ENCODE results near the gene NKD1. TPM values are rescaled to one million over a fixed set of nuclear protein-coding genes. Genes with fewer than 3 reads are reported as not detected.

NKD1 gene
- total and polyA plus RNA-seq, 8 donors: 0.44 to 284 (median 2.1) TPM

GRCh38 chr16:50696126-50696525 lies 147.9 kb downstream of the NKD1 start:
- Histone ChIP-seq H3K4me1 (peaks cover 22 to 59% (median 39%) of the 10 kb centered on the region in 4 donors), H3K27ac (peak overlapping the region in 4 of 5 donors; percentile 20 to 72 (median 56)), H3K36me3 (no peaks in the 10 kb centered on the region), H3K4me3 (no peak overlapping the region), H3K9me3 (no peaks in the 10 kb centered on the region), H3K27me3 (no peaks in the 10 kb centered on the region)
- TF ChIP-seq EP300 (IDR thresholded peaks at IDR 0.05) (no peak), CTCF (IDR thresholded peaks at IDR 0.05) (no peak), POLR2AphosphoS5 (IDR thresholded peaks at IDR 0.05) (no peak), POLR2A (IDR thresholded peaks at IDR 0.05) (no peak)
- no peak for DNase-seq
- intact Hi-C loops (cut with DNase I; ENCODE audit: low total_unique reads): no loop called here
- WGBS, 5 donors: 55 to 67% (median 62%) methylated on average over 5 of the region's 5 CpGs

- Histone ChIP-seq H3K4me1 (peaks cover 22 to 59% (median 39%) of the 10 kb centered on the region in 4 donors), H3K27ac (peak overlapping the region in 4 of 5 donors; percentile 20 to 75 (median 72)), H3K4me3 (peak overlapping the region in 1 of 4 donors; percentile 47), H3K36me3 (no peaks in the 10 kb centered on the region), H3K9me3 (no peaks in the 10 kb centered on the region), H3K27me3 (no peaks in the 10 kb centered on the region)
- DNase-seq: peak; percentile 77 to 88
- TF ChIP-seq CTCF (IDR thresholded peaks at IDR 0.05) (no peak), POLR2AphosphoS5 (IDR thresholded peaks at IDR 0.05) (peak in 2 of 3 donors; percentile 14 to 31)
- 56 to 70% (median 67%) methylated on average over 12 to 15 of the region's 15 CpGs for WGBS, 5 donors
- intact Hi-C loops (cut with DNase I; ENCODE audit: low total_unique reads): no loop called here
These were observed 148.6 kb downstream of the NKD1 start for GRCh38 chr16:50696575-50697420.

GRCh38 chr16:50697421-50697715 lies 149.2 kb downstream of the NKD1 start:
- peak overlapping the region in 4 of 5 donors; percentile 52 to 75 (median 72) for H3K27ac ChIP-seq
- no peak for DNase-seq
- H3K36me3 ChIP-seq: no peaks in the 10 kb centered on the region
- peak overlapping the region in 3 of 4 donors; percentile 33 to 47 (median 38) for H3K4me3 ChIP-seq
- H3K4me1 ChIP-seq: peaks cover 22 to 59% (median 39%) of the 10 kb centered on the region in 4 donors
- no peaks in the 10 kb centered on the region for H3K9me3 ChIP-seq
- intact Hi-C loops (cut with DNase I; ENCODE audit: low total_unique reads): no loop called here
- no peak for TF ChIP-seq CTCF (IDR thresholded peaks at IDR 0.05)
- no peak for TF ChIP-seq POLR2AphosphoS5 (IDR thresholded peaks at IDR 0.05)
- no peak for TF ChIP-seq EP300 (IDR thresholded peaks at IDR 0.05)
- TF ChIP-seq POLR2A (IDR thresholded peaks at IDR 0.05): no peak
- no peaks in the 10 kb centered on the region for H3K27me3 ChIP-seq
- 95 to 100% (median 96%) methylated on average over 3 to 5 of the region's 5 CpGs for WGBS, 5 donors

GRCh38 chr16:50697881-50698767 lies 149.9 kb downstream of the NKD1 start:
- Histone ChIP-seq H3K4me3 (peak overlapping the region; percentile 33 to 50 (median 42)), H3K27me3 (no peaks in the 10 kb centered on the region), H3K9me3 (peaks cover 0 to under 1% (median under 1%) of the 10 kb centered on the region in 4 donors), H3K4me1 (peaks cover 22 to 57% (median 39%) of the 10 kb centered on the region in 4 donors), H3K36me3 (no peaks in the 10 kb centered on the region), H3K27ac (peak overlapping the region in 4 of 5 donors; percentile 52 to 75 (median 72))
- DNase-seq: peak; percentile 40 to 67
- 34 to 49% (median 42%) methylated on average over 19 of the region's 19 CpGs for WGBS, 5 donors
- intact Hi-C loops (cut with DNase I; ENCODE audit: low total_unique reads): no loop called here
- no peak for TF ChIP-seq POLR2A (IDR thresholded peaks at IDR 0.05)
- TF ChIP-seq POLR2AphosphoS5 (IDR thresholded peaks at IDR 0.05): no peak
- no peak for TF ChIP-seq CTCF (IDR thresholded peaks at IDR 0.05)
- TF ChIP-seq EP300 (IDR thresholded peaks at IDR 0.05): no peak

Measured in stomach (tissue), 9 donors.